ENCODE results near the gene POU5F1. TPM values are rescaled to one million over a fixed set of nuclear protein-coding genes. Genes with fewer than 3 reads are reported as not detected.

Gene POU5F1
- total RNA-seq, 1 donor from 2014 or later: 0.69 TPM

DNA sequence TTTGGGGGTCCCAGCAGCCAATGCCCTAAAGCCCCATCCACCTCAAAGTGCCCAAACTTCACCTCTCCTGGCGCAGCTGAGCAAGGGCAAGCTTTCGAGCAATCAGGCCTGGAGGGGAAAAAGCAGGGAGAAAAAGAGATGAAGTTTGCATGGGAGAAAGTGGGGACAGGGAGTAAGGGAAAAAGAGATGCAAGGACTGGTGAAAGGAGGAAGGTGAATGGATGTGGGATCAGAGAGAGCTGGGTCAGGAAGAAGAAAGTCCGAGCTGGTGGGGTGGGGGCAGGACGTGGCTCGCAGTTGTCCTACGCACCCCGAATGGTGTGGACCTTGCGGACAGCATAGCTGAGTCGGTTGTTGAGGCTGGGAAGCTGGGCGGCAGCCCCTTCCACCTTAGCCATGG is 25.1 kb downstream of the POU5F1 start:
- H3K36me3 ChIP-seq: peaks cover 18% of the 10 kb centered on the region
- no peak for DNase-seq
- no peak overlapping the region for H3K4me3 ChIP-seq
- TF ChIP-seq, protein P1, sequence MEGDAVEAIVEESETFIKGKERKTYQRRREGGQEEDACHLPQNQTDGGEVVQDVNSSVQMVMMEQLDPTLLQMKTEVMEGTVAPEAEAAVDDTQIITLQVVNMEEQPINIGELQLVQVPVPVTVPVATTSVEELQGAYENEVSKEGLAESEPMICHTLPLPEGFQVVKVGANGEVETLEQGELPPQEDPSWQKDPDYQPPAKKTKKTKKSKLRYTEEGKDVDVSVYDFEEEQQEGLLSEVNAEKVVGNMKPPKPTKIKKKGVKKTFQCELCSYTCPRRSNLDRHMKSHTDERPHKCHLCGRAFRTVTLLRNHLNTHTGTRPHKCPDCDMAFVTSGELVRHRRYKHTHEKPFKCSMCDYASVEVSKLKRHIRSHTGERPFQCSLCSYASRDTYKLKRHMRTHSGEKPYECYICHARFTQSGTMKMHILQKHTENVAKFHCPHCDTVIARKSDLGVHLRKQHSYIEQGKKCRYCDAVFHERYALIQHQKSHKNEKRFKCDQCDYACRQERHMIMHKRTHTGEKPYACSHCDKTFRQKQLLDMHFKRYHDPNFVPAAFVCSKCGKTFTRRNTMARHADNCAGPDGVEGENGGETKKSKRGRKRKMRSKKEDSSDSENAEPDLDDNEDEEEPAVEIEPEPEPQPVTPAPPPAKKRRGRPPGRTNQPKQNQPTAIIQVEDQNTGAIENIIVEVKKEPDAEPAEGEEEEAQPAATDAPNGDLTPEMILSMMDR (IDR thresholded peaks at IDR 0.05; ENCODE audit: borderline replicate concordance): no peak
- peaks cover 29% of the 10 kb centered on the region for H3K4me1 ChIP-seq
- intact Hi-C loops (cut with micrococcal nuclease): no loop called here
- no peaks in the 10 kb centered on the region for H3K27me3 ChIP-seq (ENCODE audit: low read depth)
- H3K9me3 ChIP-seq (replicated peaks): no peaks in the 10 kb centered on the region
- H3K27ac ChIP-seq (replicated peaks): no peak overlapping the region

DNA sequence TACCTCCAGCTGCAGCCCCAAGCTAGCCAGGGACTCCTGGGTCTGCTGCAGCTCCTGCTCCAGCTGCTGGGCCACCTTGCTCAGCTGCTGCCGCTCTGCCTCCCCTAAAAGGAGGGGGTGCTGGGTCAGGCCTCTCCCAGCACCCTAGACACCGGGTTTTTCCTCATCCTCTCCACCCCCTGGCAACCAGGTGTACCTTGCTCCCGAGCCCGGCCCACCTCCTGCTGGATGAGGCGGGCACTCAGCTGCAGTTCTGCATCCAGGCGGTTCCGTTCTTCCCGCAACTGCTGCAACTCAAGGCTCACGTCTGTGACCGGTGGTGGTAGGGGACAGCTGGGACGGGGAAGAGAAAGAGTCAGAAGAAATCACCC is 25.5 kb downstream of the POU5F1 start:
- Histone ChIP-seq H3K4me3 (no peak overlapping the region), H3K9me3 (replicated peaks) (no peaks in the 10 kb centered on the region), H3K36me3 (peaks cover 14% of the 10 kb centered on the region), H3K4me1 (peaks cover 30% of the 10 kb centered on the region), H3K27me3 (ENCODE audit: low read depth) (no peaks in the 10 kb centered on the region), H3K27ac (replicated peaks) (no peak overlapping the region)
- intact Hi-C loops (cut with micrococcal nuclease): no loop called here
- TF ChIP-seq, protein P1 (IDR thresholded peaks at IDR 0.05; ENCODE audit: borderline replicate concordance): no peak
- no peak for DNase-seq

DNA sequence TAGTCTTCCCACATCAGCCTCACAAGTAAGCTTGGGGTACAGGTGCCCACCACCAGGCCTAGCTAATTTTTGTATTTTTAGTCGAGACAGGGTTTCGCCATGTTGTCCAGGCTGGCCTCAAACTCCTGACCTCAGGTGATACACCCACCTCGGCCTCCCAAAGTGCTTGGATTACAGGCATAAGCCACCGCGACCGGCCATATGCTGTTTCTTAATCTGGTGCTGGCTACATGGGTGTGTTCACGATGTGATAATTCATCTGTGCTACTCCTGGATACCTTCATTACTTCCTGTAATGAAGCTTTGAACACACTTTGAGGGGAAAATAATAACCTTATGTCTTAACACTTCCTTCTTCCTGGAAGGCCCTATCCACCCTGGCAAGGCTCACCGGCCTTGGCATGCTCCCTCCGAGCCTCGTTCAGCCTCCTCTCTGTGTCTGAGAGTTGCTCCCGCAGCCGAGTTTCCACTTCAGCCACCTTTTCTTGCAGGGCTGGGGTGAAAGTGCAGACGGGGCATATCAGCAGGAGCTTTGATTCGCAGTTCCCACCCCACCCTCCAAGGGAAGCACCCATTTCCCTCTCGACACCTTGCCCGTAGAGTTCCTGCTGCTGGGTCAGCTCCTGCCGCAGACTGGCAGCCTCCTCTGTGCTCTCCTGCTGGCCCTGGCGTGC is 26.0 kb downstream of the POU5F1 start:
- Histone ChIP-seq H3K9me3 (replicated peaks) (no peaks in the 10 kb centered on the region), H3K27me3 (ENCODE audit: low read depth) (no peaks in the 10 kb centered on the region), H3K36me3 (peaks cover 10% of the 10 kb centered on the region), H3K4me1 (peaks cover 35% of the 10 kb centered on the region), H3K4me3 (no peak overlapping the region), H3K27ac (replicated peaks) (no peak overlapping the region)
- TF ChIP-seq, protein P1 (IDR thresholded peaks at IDR 0.05; ENCODE audit: borderline replicate concordance): no peak
- intact Hi-C loops (cut with micrococcal nuclease): no loop called here
- DNase-seq: no peak

DNA sequence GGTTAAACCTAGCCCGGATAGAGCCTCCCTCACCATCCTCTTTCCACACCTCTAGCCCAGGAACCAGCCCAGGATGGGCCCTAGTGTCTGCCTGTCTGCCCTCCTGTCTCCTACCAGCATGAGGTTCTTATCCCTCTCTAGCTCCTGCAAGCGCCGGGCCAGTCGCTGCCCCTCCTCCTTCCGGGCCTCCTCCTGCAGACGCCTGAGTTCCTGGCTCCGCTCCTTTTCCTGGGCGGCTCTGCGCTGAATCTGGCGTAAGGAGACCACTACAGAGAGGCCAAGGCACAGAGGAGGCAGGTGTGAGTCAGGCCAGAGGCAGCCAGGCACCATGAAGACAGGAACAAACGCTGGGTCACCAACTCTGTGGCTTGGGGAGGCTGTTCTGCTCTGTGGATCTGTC is 27.3 kb downstream of the POU5F1 start:
- intact Hi-C loops (cut with micrococcal nuclease): no loop called here
- DNase-seq: peak; percentile 75
- Histone ChIP-seq H3K36me3 (peaks cover 10% of the 10 kb centered on the region), H3K4me3 (no peak overlapping the region), H3K9me3 (replicated peaks) (no peaks in the 10 kb centered on the region), H3K27me3 (ENCODE audit: low read depth) (no peaks in the 10 kb centered on the region), H3K4me1 (peaks cover 42% of the 10 kb centered on the region), H3K27ac (replicated peaks) (peak overlapping the region; percentile 85)
- TF ChIP-seq, protein P1 (IDR thresholded peaks at IDR 0.05; ENCODE audit: borderline replicate concordance): no peak

DNA sequence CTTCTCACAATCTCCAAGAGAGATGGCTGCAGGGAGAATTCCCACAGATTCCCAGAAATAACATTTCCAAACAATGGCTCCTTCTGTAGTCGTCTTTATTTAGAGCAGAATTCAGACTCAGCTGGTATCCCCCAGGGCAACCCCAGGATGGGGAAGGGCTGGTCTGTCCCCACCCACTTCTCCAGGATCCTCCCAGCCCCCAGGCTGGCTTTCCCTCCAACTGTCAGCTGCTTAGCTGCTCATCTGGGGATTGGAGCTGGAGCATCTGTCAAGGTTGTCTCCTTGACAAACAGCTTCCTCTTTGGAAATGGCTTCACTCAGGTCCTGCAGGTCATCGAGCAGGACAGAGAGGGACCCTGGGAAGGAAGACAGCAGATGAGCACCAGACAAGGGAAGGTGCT is 28.1 kb downstream of the POU5F1 start:
- Histone ChIP-seq H3K4me3 (no peak overlapping the region), H3K36me3 (peaks cover 10% of the 10 kb centered on the region), H3K9me3 (replicated peaks) (no peaks in the 10 kb centered on the region), H3K27ac (replicated peaks) (peak overlapping the region; percentile 85), H3K4me1 (peaks cover 49% of the 10 kb centered on the region), H3K27me3 (ENCODE audit: low read depth) (no peaks in the 10 kb centered on the region)
- no peak for DNase-seq
- intact Hi-C loops (cut with micrococcal nuclease): no loop called here
- TF ChIP-seq, protein P1 (IDR thresholded peaks at IDR 0.05; ENCODE audit: borderline replicate concordance): no peak
